GM18861 (cell line): ENCODE measurements around the gene IGFL2.
"Not testable (repeated sequence)": the region's sequence is repeated elsewhere in the genome, so short reads cannot be mapped to it uniquely, and the experiment has no call there.

ENCODE experiments used
- ATAC-seq: cut with Tn5 transposase; IDR thresholded peaks from one replicate; pipeline ENCODE4 v1.9.1; 2021; ENCODE audit not compliant: unreplicated experiment

Gene IGFL2

DNA sequence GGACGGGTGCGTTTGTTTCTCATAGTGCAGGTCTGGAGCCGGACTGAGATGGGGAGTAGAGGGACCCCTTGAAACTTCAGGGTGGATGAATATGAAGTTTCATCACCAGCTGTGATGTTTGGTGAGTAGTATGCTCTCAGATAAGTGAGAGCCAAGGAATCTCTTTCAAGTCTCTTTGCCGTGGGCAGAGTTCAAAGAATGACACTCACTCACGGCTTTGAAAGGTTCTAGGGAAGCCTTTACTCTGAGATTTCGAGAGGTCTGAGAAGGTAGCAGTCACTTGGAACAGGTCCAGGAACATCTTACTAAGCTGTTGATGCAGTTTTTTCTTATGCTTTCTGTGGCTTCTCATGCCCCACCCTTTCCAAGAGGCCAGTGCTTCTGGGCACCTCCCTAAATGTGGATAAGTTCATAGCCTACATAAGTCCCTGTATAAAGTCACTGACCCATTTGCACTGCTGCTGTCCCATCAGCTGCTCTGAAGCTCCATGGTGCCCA, at the start of gene IGFL2:
IGFL2 (plus strand) TSS at position 448 of the 498 bp plus-strand sequence; CDS start at position 489, 41 bp downstream.
- ATAC-seq, result no peak

DNA sequence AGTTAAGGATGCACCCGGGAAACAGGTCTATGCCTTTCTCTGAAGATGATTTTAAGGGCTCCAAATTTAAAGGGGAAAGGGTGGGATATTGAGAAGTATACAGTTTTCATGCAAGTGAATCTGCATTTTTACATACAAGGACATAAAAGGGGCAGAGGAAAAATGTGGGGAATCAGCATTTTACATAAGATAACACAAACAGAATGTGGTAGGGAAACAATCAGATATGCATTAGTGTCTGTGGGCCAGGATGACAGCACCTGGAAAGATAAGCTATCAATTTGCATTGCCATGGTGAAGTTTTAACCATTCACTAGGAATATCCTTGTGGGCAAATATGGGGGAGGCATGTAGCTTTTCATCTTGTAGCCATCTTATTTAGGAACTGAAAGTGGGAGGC, 47.7 kb upstream of the IGFL2 start:
- ATAC-seq, result no peak

DNA sequence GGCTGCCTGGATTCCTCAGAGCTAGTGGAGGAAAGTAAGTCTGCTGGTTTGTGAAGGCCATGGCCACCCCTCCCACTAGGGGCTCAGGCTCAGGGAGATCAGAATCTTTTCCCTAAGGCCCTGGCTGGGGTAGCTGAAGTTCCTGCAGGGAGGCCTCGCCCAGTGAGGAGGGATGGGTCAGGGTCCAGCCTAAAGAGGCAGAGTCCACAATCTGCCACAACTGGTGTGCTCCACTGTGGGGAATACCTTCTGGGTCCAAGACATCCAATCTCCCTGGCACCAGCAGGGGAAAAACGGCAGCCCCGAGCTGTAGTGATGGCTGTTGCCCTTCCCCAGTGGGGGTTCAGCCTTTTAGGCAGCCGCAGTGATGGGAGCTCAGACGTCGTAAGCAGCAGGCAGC, 46.7 kb upstream of the IGFL2 start:
- ATAC-seq, result no peak

DNA sequence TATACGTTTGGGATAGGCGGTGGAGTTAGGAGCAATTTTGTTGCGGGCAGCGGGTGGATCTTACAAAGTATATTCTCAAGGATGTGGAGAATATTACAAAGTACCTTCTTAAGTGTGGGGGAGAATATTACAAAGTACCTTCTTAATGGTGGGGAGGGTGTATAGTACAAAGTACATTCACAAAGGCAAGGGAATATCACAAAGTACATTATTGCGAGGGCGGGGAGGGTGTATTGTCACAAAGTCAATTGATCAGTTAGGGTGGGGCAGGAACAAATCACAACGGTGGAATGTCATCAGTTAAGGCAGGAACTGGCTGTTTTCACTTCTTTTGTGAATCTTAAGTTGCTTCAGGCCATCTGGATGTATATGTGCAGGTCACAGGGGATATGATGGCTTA, 45.7 kb upstream of the IGFL2 start:
- ATAC-seq, result not testable (repeated sequence)

DNA sequence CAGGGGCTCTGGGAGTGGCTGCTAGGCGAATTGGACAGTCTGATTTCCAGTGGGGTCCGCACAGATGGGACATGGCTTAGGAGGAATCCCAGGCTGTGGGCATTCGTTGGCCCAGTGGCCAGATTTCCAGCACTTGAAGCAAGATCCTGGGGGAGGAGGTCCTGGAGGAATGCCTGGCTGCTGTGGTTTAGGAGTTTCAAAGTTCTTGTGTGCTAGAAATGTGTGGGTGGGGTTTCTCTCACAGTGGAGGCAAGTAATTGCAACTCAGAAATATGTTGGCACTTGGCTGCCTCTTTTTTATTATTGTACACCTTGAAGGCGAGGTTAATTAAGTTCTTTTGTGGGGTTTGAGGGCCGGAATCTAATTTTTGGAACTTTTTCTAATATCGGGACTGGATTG, 40.7 kb upstream of the IGFL2 start:
- no peak for ATAC-seq

DNA sequence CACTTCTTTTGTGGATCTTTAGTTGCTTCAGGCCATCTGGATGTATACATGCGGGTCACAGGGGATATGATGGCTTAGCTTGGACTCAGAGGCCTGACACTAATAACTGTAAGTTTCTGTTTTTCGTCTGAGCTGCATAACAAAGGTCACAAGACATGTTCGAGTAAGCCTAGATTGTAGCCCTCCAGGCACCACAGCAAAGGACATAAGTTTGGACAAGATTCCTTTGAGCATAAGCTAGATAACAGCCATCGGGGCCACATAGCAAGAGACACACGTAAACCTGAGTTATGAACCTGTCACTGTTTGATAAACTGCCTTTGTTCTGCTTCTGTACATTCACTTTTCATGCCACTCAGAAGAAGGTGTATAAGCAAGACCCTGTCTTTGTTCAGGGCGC, 38.2 kb upstream of the IGFL2 start:
- no peak for ATAC-seq

DNA sequence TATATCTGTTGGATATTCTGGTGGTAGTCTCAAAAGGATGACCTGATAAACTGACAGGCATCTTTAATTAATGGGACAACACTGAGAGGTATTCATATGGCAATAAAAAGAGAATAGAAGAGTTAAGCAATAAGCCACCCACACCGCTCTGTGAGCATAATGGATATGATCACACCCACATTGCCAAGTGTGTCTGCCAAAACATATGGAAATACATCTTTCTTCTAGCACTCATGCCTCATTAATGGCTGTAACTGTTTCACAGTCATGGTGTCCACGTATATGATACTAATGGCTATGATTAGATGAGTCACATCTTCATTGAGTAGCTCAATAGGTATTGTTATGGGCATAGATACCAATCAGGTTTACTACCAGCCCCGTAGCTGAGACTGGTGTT, 36.7 kb upstream of the IGFL2 start:
- ATAC-seq, result no peak

DNA sequence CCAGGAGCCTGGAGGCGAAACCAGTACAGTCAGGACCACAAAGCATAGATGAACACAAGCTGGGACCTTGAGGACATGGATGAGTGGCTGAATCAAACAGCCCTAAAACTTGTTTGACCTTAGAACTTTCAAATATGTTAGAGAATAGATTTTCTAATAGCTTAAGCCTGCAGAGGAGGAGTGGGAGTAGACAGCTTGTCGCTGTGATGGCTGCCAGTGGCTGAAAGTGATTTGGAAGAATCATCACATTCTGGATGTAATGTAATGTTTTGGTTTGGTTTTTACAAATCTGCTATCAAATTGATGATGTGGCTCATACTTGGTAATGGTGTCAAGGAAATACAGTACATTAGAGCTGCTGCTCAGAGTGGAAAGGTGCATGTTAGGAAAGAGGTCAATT, 35.5 kb upstream of the IGFL2 start:
- no peak for ATAC-seq

DNA sequence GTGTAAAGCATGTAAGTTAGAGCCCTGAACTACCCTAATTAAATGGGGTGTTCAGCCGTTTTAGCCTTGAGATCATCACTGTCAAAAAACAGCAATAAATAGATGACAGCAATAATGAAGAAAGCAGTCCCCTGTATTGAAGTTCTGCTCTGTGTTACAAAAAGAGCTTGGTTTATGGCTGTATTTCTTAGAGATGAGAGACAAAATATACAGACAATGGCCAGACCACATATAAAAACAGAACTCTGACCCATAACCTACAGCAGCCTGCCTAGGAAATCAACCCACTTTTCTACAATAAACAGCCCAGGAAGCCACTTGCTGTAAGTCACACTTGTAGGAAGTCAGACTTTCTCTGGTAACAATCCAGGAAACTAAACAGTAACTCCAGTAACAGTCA, 34.3 kb upstream of the IGFL2 start:
- no peak for ATAC-seq

DNA sequence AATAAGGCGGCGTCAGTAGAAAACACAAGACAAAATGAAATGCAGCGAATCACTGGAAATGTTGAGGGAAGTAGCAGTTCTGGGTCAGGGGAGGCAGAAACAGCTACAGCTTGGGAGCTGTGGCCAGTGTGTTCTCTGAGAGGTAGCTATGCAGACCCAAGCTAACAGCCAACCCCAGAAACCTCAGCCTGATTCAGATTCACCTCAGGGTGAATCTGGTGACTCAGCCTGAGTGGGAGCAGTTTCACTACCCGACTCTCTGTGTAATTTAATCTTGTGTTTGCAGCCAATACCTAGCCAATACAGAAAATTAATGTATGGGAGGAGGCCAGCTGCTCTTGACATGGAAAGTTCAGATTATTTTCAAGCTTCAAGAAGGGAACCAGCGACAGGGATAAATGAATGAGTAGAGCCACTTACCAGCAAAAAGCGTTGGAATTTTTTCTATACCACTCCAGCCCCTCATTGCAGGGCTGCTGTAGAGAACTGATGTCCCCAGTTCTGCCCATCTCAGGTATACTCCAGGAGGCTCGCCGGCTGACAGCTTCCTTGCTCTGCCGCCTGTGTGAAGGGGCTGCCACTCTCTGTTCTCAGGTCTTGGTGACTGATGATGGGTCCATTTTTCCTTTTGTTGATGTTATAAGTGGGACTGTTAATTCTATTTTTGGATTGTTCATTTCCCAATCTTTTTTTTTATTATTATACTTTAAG, 32.5 kb upstream of the IGFL2 start:
- ATAC-seq, result no peak

DNA sequence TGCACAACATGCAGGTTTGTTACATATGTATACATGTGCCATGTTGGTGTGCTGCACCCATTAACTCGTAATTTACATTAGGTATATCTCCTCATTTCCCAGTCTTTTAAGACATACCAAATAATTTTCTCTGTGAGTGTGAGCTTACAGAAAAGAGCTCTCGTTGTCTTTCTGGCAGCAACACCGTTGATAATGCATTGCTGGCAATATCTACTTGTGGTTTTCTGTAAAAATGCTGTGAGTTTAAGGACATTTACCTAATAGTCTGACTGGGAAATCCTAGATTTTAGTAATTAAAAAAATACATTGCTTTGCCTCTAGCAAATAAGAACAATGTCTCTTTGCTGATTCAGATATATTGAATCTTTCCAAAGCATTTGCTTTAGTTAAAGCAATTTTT, 31.9 kb upstream of the IGFL2 start:
- ATAC-seq, result no peak

DNA sequence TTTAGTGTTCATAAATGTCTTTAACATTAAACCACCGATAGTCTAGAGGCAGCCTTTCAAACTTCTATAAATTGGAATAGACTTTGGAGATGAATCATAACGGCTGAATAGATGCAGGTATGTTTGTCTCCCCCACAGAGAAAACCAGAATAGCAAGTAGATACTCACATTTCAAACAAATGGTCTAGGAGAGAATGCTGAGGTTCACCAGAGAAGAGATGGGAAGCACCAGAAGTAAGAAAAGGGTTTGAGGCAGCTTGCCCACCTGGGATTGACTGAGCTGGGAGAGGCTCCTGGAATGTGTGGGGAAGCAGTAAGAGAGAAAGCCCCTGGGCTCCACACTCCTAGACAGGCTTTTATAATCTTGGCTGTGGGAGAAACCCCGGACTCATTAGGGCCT, 29.9 kb upstream of the IGFL2 start:
- ATAC-seq, result no peak

DNA sequence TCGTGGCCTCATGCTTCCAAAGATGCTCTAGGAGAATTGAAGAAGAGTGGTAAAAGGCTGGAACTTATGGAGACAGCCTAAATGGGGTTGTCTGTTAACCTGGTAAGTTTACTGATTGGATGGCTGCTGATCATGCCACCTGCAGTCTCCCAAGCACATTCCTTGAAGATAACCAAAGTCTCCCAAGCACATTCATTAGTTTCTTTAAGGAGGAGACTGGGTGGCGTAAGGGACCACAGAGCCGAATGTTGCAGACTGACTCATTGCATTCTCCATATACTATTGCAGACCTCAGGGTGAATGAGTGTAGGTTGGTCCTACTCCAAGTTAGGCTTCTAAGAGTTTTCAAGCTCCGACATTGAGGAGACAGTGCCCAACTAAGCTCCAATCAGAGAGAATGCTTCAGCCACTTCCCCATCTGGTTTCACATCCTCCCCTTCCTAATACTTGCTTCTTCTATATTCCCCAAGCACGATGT, 23.4 kb upstream of the IGFL2 start, which contains the start of gene IGFL3:
IGFL3 (minus strand) TSS at position 51 of the 478 bp plus-strand sequence; CDS start at position 12, 39 bp downstream.
- ATAC-seq, result no peak

DNA sequence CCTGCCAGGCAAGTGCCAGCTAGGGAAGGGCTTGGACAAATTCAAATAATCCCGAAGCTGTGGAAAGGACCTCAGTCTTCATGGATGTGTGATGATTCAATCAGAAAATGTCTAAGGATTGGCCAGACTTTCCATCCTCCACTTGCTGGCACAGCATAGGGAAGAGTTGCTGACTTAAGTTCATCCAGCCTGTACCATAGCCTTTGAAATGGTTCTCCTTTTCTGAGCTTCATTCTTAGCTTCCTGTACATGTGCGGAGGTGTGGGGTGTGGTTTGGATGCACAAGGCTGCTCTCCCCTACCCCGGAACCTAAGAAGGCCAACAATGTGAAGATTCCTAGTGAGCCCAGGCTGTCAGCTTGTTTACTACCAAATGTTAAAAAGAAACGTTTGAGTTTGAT, 22.6 kb upstream of the IGFL2 start:
- ATAC-seq, result no peak

DNA sequence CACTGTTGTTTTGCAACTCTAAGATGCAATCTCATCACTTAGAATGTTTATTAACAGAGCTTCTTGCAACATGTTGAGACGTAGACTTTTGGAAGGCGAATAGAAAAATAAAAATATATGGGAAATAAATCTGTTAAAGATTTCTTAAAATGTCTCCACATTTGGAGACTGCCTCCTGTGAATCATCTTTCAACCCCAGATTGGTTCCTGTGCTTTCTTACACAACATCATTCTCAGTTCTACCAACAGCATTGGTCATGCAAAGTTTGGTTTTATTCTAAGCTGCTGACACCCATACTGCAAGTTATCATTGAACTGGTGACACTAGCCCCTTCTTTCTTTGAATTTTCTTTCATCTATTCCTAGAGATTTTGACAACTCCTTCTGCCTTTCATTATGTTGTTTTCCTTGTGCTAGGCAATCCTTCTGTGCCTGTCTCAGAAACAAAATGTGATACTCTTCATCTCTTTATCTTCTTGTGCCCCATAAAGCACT, 21.9 kb upstream of the IGFL2 start:
- ATAC-seq, result no peak

DNA sequence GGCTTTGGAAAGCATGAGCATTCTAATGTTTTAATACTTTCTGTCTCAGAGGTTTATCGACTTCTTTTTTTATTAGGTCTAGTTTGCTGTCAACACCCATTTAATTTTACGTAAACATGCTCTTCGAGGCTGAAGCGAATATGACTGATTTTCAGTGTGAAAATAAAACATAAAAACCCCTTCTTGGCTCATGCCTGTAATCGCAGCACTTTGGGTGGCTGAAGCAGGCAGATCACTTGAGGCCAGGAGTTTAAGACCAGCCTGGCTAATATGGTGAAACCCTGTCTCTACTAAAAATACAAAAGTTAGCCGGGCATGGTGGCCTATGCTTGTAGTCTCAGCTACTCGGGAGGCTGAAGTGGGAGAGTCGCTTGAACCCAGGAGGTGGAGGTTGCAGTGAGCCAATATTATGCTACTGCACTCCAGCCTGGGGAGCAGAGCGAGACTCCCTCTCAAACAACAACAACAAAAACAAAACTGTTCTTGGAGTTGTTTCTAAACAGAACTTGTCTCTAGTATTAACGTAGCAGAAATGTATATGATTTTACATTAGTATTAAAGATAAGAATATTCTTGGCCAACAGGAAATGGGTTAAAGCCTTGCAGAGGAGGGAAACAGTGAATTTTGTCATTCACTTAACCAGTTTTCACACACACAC, 16.4 kb upstream of the IGFL2 start:
- ATAC-seq, result no peak

DNA sequence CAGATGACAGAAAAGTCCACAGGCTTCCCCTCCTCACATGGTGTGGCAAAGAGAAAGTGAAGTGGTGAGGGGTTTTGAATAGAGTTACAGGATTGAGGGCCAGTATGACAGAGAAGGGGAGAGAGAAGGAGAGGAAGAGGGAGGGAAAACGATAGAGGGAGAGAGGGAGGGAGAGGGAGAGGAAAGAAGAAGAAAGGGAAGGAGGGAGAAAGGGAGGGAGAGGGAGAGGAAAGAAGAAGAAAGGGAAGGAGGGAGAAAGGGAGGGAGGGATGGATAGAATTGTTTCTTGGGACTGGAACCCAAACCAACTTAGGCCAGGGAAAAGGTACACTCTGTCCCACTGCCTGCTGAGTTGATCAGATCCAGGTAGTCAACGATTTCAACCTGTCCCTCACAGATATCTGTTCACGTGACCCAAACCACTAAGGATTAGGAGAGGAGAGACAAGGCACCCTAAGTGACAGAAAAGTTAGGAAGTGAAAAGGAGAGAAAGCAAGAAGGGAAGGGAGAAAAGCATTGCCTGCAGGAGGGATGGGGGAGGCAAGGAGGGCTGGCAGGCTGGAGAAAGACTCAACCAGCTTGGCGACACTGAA, 15.4 kb upstream of the IGFL2 start:
- ATAC-seq, result no peak

DNA sequence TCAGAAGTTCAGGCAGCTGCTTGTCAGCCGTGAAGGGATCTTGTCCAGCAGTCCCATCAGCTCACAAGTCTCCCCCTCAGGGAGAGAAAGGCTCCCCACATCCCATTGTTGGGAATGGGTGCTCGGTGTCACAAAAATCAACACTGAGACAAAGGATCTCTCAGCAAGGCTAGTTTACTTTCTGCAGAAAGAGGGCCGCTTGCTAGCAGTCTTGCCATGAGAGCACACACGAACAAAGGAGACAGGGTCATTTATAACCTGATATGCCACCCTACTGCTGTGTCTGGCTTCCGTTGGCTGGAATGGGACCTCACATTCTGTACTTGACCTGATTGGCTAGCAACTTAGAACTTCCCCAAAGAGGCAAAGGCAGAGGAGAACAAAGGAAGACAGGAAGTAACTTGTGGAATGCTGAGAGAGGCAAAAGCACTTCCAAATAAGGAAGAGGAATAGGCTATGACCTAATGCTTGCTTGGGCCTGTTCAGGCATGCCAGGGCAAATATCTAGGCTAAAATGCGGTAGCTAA, 14.9 kb upstream of the IGFL2 start:
- no peak for ATAC-seq

DNA sequence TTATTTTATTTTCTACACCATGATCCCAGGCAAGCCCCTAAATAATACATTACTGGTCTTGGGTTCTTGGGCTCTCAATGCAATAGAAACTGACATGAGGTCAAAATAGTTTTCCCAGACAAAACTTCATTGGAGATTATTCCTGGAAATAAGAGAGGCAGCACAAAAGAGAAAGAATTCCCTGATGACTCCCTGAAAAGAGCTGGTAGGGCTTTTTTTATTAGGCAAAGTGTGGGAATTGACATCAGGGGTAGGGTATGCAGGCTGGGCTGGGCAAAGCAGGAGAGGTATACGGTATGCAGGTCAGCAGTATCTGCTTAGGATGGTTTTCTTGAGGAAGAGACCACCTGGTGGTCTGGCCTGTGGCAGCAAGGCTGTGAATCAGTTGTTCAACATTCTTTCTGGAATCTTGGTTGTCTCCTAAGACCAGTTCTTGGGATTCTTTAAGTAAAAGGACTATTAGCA, 14.2 kb upstream of the IGFL2 start:
- no peak for ATAC-seq

DNA sequence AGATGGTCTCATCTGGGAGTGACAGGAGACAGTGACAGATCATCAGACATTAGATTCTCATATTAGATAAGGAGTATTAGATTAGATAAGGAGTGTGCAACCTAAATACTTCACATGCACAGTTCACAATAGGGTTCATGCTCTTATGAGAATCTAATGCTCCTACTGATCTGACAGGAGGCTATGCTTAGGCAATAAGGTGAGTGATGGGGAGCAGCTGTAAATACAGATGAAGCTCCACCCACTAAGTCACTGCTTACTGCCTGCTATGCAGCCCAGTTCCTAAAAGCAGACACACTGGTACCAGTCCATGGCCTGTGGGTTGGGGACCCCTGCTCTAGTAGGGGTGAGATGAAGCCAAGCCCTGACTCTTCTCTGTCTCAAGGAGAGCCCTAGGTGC, 13.5 kb upstream of the IGFL2 start:
- no peak for ATAC-seq

DNA sequence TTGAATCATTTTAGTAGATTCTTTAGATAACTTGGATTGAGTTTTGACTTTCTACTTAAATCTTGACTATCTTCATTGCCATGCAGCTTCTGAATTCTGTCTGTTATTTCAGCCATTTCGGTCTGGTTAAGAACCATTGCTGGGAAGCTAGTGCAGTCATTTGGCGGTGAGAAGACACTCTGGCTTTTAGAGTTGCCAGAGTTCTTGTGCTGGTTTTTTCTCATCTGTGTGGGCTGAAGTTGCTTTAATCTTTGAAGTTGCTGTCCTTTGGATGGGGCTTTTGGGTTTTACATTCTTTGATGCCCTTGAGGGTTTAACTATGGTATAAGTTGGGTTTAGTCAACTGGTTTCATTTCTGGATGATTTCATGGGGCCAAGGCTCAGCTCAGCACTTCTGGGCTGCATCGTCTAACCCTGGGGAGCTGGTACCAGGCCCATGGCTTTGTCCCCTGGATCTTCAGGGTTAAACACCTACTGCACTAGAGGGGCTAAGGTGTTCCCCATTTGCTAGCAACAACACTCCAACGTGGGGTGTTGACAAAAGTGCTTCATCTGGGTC, 10.0 kb upstream of the IGFL2 start:
- ATAC-seq, result no peak
